Lower lobe of right lung (tissue), 2 donors: ENCODE measurements around the gene PALLD. TPM values are rescaled to one million over a fixed set of nuclear protein-coding genes. Genes with fewer than 3 reads are reported as not detected.

Experiments used
- ATAC-seq, 2 donors: fragments of 200-7000 bp; cut with Tn5 transposase; one replicate each; pipeline ENCODE4 v1.9.1; 2020 to 2022; ENCODE audit warnings: mild to moderate bottlenecking in 2 of 2, moderate library complexity in 2 of 2
- DNase-seq: peaks from one replicate; pipeline ENCODE4 v3.0.0-alpha.2; 2020
- H3K27ac ChIP-seq: fragments of 200-600 bp; one replicate; pipeline ENCODE4 v1.8.0; 2022
- H3K27me3 ChIP-seq: fragments of 200-600 bp; one replicate; pipeline ENCODE4 v1.8.0; 2022; ENCODE audit warnings: low read depth
- H3K36me3 ChIP-seq: fragments of 200-600 bp; one replicate; pipeline ENCODE4 v1.8.0; 2022; ENCODE audit warnings: mild to moderate bottlenecking
- H3K4me1 ChIP-seq: fragments of 200-600 bp; one replicate; pipeline ENCODE4 v1.8.0; 2022
- H3K4me3 ChIP-seq: fragments of 200-600 bp; one replicate; pipeline ENCODE4 v1.8.0; 2022; ENCODE audit warnings: mild to moderate bottlenecking
- H3K9me3 ChIP-seq: fragments of 200-600 bp; one replicate; pipeline ENCODE4 v1.8.0; 2022
- intact Hi-C: fragments of 100-400 bp; cut with DNase I; formaldehyde crosslinking; loops from one replicate; pipeline ENCODE4 v1.11.0; 2022
- total RNA-seq: library from RNA; stranded (reverse); fragmentation: NEBNext Ultra II Directional; extraction: Animal tissue kit (Norgen Biotek cat#: 25700); gene quantifications from one replicate; pipeline ENCODE4 v1.2.1, GENCODE V29; 2021
- TF ChIP-seq, protein P1 (sequence below): fragments of 200-600 bp; IDR thresholded peaks from one replicate; pipeline ENCODE4 v1.8.0; 2022; ENCODE audit warnings: antibody characterized with exemption, mild to moderate bottlenecking
- donor health status: DM: no; HTN: yes; CAD: no; lungs with severe emphysema.

The PALLD gene
- total RNA-seq, 1 donor from 2014 or later: 91.9 TPM

DNA sequence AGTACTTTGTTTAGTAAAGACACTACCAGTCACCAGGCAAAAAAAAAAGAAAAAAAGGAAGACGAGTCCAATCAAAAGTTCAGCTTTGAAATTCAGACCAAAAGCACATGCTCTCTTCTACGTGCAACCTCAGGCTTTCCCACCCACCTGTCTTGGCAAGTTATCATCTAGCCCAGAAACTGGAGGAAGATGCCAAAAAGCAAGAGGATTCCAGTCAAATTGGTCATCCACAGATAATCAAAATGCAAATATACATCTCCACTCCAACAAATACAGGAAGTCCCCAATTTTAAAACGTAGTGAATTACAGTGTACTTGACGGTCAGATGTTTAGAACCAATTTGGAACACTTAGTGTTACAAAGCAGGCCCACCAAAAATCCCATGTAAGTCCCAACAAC is 96.5 kb downstream of the PALLD start:
- Histone ChIP-seq H3K27me3 (no peaks in the 10 kb centered on the region), H3K4me3 (no peak overlapping the region), H3K4me1 (no peaks in the 10 kb centered on the region), H3K27ac (no peak overlapping the region), H3K36me3 (no peaks in the 10 kb centered on the region), H3K9me3 (no peaks in the 10 kb centered on the region)
- intact Hi-C loops: no loop called here
- TF ChIP-seq, protein P1, sequence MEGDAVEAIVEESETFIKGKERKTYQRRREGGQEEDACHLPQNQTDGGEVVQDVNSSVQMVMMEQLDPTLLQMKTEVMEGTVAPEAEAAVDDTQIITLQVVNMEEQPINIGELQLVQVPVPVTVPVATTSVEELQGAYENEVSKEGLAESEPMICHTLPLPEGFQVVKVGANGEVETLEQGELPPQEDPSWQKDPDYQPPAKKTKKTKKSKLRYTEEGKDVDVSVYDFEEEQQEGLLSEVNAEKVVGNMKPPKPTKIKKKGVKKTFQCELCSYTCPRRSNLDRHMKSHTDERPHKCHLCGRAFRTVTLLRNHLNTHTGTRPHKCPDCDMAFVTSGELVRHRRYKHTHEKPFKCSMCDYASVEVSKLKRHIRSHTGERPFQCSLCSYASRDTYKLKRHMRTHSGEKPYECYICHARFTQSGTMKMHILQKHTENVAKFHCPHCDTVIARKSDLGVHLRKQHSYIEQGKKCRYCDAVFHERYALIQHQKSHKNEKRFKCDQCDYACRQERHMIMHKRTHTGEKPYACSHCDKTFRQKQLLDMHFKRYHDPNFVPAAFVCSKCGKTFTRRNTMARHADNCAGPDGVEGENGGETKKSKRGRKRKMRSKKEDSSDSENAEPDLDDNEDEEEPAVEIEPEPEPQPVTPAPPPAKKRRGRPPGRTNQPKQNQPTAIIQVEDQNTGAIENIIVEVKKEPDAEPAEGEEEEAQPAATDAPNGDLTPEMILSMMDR: no peak
- no peak for DNase-seq
- ATAC-seq: no peak

DNA sequence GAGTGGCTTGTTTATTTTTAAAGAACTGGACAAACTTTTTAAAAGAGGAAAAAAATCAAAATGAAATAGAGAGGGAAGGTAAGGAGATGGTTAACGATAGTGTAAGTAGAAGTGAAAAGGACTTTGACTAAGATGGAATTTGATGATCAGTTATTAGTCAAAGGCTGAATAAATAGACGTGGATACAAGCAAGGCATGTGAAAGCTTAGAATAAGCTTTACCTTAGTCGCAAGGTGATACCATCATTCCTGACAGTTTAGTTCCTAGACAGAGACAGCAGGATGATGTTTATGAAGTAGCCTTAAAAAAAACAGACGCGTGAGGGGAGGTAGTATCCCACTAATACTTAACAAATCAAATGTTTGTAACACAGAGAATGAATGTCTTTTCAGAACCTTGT is 97.3 kb downstream of the PALLD start:
- H3K27ac ChIP-seq: no peak overlapping the region
- TF ChIP-seq, protein P1: no peak
- no peak for DNase-seq
- no peaks in the 10 kb centered on the region for H3K27me3 ChIP-seq
- H3K9me3 ChIP-seq: no peaks in the 10 kb centered on the region
- intact Hi-C loops: no loop called here
- ATAC-seq: no peak
- H3K36me3 ChIP-seq: no peaks in the 10 kb centered on the region
- H3K4me3 ChIP-seq: no peak overlapping the region
- H3K4me1 ChIP-seq: no peaks in the 10 kb centered on the region

DNA sequence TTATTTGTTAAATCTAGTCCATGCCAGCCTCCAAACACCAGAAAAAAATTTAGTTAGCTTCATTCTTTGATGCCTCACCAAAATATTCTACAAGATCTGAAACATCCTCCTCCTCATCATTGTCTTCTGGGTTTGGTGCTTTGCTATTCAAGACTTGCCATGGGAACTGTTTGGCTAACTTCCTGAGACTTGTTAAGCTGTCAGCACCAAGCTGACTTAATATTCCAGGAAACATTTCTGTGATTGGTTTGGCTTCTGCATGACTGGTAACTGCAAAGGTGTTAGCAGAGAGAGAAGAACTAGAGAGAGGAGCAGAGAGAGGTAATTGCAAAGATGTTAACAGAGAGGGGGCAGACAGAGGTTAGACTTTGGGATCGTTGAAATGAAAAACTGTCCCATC is 101.3 kb downstream of the PALLD start:
- Histone ChIP-seq H3K4me1 (no peaks in the 10 kb centered on the region), H3K36me3 (no peaks in the 10 kb centered on the region), H3K4me3 (no peak overlapping the region), H3K9me3 (no peaks in the 10 kb centered on the region), H3K27me3 (no peaks in the 10 kb centered on the region), H3K27ac (no peak overlapping the region)
- intact Hi-C loops: no loop called here
- DNase-seq (no peak), ATAC-seq (no peak)
- TF ChIP-seq, protein P1: no peak

DNA sequence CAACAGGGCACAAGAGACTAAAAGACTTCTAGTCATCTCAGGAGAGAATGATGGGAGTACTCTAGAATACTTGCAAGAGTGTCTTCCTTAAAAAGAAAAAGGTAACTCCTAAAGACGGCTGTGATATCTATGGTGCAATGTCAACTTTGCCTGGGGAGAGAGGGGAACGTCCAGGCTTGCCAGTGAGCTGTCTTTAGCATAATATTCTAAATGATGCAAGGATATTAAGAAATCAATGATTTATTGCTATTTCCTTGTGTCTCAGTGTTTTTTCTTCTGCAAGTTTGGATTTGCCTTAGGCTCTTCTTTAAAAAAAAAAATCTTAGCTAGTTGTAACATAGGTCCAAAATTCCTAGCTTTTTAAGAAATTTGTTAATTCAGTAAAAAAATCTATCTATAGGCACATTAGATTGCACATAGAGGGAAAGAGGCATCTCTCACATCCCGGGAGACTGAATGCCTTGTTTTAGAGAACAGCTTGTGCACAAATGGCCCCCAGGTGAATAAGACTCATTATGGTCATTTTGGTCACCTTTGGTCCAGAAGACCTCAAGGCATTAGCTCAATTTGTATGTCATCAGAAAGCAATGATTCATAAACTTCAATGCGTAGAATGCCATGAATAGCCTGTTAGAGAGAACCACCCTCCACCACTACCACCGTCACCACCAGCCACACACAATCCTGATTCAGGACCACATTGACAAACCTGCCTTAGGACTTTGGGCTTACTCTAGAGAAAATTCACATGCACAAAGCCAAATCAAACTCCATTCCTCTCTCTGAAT is 104.1 kb downstream of the PALLD start:
- no peak overlapping the region for H3K4me3 ChIP-seq
- H3K36me3 ChIP-seq: no peaks in the 10 kb centered on the region
- intact Hi-C loops: no loop called here
- H3K9me3 ChIP-seq: no peaks in the 10 kb centered on the region
- TF ChIP-seq, protein P1: no peak
- no peak for DNase-seq
- ATAC-seq: no peak
- no peaks in the 10 kb centered on the region for H3K27me3 ChIP-seq
- H3K4me1 ChIP-seq: no peaks in the 10 kb centered on the region
- H3K27ac ChIP-seq: no peak overlapping the region

DNA sequence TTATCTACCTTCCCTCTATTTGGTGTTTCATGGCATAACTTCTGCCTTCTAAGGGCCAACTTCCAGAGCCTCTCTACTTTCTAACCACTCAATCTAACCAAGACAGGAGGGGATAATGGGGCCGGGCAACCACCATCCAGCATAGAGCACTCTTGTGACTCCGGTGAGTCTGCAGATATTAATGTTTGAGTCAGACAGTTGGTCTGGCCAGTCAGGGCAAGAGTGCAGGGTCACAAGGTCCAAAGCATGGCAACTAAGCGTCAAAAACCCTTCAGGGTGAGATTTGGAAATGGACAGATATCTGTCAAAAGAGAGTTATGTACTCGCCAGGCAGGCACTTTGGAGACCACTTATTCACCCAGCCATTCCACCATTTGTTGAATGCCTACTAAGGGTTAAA is 105.0 kb downstream of the PALLD start:
- H3K36me3 ChIP-seq: no peaks in the 10 kb centered on the region
- H3K27me3 ChIP-seq: no peaks in the 10 kb centered on the region
- H3K4me1 ChIP-seq: no peaks in the 10 kb centered on the region
- no peak overlapping the region for H3K27ac ChIP-seq
- intact Hi-C loops: no loop called here
- DNase-seq: no peak
- no peak overlapping the region for H3K4me3 ChIP-seq
- TF ChIP-seq, protein P1: no peak
- H3K9me3 ChIP-seq: no peaks in the 10 kb centered on the region
- ATAC-seq: no peak
